Breast epithelium (tissue), 3 donors: Measurements from ENCODE around the gene PRPF19.

Experiments
- POLR2A ChIP-seq: fragments of 450-650 bp; IDR thresholded peaks from one replicate; pipeline ENCODE4 v1.6.1; 2016; ENCODE audit warnings: antibody characterized with exemption, mild to moderate bottlenecking, moderate library complexity
- TF ChIP-seq, protein P1 (sequence below), 3 donors: fragments of 450-650 bp; IDR thresholded peaks; one replicate each; pipeline ENCODE4 v1.5.1; 2016 to 2017; ENCODE audit warnings: antibody characterized with exemption in 3 of 3, mild to moderate bottlenecking in 3 of 3, moderate library complexity in 3 of 3

DNA sequence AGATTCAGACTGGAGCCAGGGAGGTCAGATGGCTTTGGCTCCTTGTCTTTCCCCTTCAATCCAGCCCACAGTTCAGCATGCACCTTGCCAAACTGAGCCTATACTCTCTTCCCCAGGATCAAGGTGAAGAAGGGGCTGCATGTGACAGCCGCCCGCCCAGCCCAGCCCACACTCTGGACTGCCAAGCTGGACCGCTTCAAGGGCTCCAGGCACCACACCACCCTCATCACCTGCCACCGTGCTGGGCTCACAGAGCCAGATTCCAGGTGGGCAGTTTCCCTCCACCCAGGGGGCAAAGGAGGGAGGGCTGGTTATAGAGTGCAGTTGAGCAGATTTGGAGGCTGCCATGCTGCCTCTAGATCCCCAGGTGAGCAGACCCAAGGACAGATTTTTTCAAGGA, 24.0 kb upstream of the PRPF19 start:
- no peak for TF ChIP-seq POLR2A
- TF ChIP-seq, protein P1, sequence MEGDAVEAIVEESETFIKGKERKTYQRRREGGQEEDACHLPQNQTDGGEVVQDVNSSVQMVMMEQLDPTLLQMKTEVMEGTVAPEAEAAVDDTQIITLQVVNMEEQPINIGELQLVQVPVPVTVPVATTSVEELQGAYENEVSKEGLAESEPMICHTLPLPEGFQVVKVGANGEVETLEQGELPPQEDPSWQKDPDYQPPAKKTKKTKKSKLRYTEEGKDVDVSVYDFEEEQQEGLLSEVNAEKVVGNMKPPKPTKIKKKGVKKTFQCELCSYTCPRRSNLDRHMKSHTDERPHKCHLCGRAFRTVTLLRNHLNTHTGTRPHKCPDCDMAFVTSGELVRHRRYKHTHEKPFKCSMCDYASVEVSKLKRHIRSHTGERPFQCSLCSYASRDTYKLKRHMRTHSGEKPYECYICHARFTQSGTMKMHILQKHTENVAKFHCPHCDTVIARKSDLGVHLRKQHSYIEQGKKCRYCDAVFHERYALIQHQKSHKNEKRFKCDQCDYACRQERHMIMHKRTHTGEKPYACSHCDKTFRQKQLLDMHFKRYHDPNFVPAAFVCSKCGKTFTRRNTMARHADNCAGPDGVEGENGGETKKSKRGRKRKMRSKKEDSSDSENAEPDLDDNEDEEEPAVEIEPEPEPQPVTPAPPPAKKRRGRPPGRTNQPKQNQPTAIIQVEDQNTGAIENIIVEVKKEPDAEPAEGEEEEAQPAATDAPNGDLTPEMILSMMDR (IDR thresholded peaks at IDR 0.05) = no peak
